ENCODE measurements around the gene TMEM45A.
"Not testable (repeated sequence)": the region's sequence is repeated elsewhere in the genome, so short reads cannot be mapped to it uniquely, and the experiment has no call there.

Gene TMEM45A

DNA sequence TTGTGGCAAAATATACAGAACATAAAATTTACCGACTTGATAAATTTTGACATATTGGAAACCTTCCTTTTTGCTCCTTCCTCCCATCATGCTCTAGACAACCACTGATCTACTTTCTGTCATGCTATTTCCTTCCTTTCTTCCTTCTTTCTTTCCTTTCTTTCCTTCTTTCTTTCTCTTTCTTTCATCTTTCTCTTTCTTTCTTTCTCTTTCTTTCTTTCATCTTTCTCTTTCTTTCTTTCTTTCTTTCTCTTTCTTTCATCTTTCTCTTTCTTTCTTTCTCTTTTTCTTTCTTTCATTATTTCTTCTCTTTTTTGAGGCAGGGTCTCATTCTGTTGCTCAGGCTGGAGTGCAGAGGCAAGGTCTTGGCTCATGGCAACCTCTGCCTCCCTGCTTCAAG lies 8.9 kb upstream of the TMEM45A start:
- H3K36me3 ChIP-seq (ENCODE audit: control insufficient read depth, insufficient read depth, low read length) = no peaks in the 10 kb centered on the region
- H3K4me3 ChIP-seq (ENCODE audit: low read depth, low read length) = no peak overlapping the region
- H3K9ac ChIP-seq (ENCODE audit: low read depth, low read length) = no peak overlapping the region
- peaks cover 9% of the 10 kb centered on the region; the same call in 1 of the 2 replicates for H3K4me1 ChIP-seq (ENCODE audit: control insufficient read depth, insufficient read depth, low read length)
- H3K27ac ChIP-seq (ENCODE audit: low read depth, low read length) = no peak overlapping the region
- no peaks in the 10 kb centered on the region for H3K27me3 ChIP-seq (ENCODE audit: control insufficient read depth, insufficient read depth, low read length)
- H3K9me3 ChIP-seq (ENCODE audit: control insufficient read depth, insufficient read depth, low read length) = no peaks in the 10 kb centered on the region

DNA sequence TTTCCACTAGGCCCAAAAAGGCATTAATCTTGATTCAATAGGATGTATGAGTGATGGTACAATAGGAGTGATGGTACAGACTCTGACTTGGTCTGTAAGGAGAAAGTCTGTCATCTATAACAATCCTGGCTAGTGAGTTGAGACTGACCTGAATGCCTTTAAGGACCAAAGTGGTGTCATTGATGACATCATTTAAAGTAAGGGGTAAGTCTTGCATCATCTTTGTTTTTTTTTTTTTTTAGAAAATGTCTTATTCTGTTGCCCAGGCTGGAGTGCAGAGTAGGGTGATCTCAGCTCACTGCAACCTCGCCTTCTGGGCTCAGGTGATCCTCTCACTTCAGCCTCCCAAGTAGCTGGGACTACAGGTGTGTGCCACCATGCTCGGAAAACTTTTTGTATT lies 5.6 kb upstream of the TMEM45A start:
- Histone ChIP-seq H3K36me3 (ENCODE audit: control insufficient read depth, insufficient read depth, low read length) (no peaks in the 10 kb centered on the region), H3K27ac (ENCODE audit: low read depth, low read length) (no peak overlapping the region), H3K9me3 (ENCODE audit: control insufficient read depth, insufficient read depth, low read length) (no peaks in the 10 kb centered on the region), H3K27me3 (ENCODE audit: control insufficient read depth, insufficient read depth, low read length) (no peaks in the 10 kb centered on the region), H3K4me1 (ENCODE audit: control insufficient read depth, insufficient read depth, low read length) (peaks cover 13% of the 10 kb centered on the region), H3K9ac (ENCODE audit: low read depth, low read length) (no peak overlapping the region), H3K4me3 (ENCODE audit: low read depth, low read length) (no peak overlapping the region)

DNA sequence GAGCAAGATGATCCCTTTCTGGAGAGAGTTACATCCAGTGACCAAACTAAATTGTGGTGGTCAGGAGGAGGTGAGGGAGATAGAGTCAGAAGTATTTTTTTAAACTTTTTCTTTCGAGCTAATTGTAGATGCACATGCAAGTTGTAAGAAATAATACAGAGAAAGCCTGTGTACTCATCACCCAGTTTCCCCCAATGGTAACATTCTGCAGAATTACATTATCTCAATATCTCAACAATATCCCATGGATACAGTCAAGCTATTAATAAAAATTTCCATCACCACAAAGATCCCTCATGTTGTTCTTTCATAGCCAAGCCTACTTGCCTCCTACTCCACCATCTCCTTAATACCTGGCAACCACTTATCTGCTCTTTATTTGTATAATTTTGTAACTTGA lies 3.3 kb upstream of the TMEM45A start:
- H3K4me1 ChIP-seq (ENCODE audit: control insufficient read depth, insufficient read depth, low read length) = peaks cover 14% of the 10 kb centered on the region
- no peaks in the 10 kb centered on the region for H3K27me3 ChIP-seq (ENCODE audit: control insufficient read depth, insufficient read depth, low read length)
- no peak overlapping the region for H3K4me3 ChIP-seq (ENCODE audit: low read depth, low read length)
- H3K36me3 ChIP-seq (ENCODE audit: control insufficient read depth, insufficient read depth, low read length) = no peaks in the 10 kb centered on the region
- no peaks in the 10 kb centered on the region for H3K9me3 ChIP-seq (ENCODE audit: control insufficient read depth, insufficient read depth, low read length)
- H3K9ac ChIP-seq (ENCODE audit: low read depth, low read length) = no peak overlapping the region
- H3K27ac ChIP-seq (ENCODE audit: low read depth, low read length) = no peak overlapping the region

DNA sequence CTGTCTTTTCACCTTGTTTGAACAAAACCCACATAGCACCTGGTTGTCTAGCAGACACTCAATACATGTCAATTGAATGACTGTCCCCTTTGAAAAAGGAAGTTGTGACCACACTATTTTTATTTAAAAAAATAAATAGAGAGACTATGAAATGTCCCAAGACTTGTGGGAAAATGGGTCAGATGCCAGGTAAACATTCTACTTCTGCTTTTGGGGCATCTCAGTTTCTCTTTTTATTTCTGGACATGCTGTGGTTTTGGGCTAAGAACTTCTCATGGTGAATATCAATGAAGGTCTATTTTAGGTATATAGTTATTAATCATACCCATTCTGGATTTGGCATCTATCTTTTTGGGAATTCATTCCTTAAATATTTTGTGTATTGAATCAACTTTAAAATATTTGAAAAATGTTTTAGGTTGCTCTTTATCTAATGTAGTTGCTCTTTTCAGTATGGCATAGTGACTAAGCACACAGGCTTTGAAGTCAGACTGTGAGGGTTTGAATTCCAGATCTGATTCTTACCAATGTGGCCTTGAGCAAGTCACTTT lies 4.4 kb downstream of the TMEM45A start:
- Histone ChIP-seq H3K27ac (ENCODE audit: low read depth, low read length) (no peak overlapping the region), H3K27me3 (ENCODE audit: control insufficient read depth, insufficient read depth, low read length) (no peaks in the 10 kb centered on the region), H3K36me3 (ENCODE audit: control insufficient read depth, insufficient read depth, low read length) (no peaks in the 10 kb centered on the region), H3K4me1 (ENCODE audit: control insufficient read depth, insufficient read depth, low read length) (peaks cover 1% of the 10 kb centered on the region), H3K9ac (ENCODE audit: low read depth, low read length) (no peak overlapping the region), H3K4me3 (ENCODE audit: low read depth, low read length) (no peak overlapping the region), H3K9me3 (ENCODE audit: control insufficient read depth, insufficient read depth, low read length) (no peaks in the 10 kb centered on the region)

DNA sequence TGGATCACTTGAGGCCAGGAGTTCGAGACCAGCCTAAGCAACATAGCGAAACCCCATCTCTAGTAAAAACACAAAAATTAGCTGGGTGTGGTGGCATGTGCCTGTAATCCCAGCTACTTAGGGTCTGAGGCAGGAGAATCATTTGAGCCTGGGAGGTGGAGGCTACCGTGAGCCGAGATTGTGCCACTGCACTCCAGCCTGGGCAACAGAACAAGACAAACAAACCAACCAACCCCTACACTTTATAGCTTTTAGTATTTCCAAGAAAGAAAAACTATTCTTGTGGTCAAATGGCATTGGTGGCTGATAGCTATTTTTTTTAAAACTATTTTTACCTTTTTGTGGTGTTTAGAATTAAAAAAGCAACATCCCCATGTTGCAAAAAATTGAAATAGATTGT lies 7.2 kb downstream of the TMEM45A start:
- H3K4me3 ChIP-seq (ENCODE audit: low read depth, low read length) = no peak overlapping the region
- H3K36me3 ChIP-seq (ENCODE audit: control insufficient read depth, insufficient read depth, low read length) = no peaks in the 10 kb centered on the region
- H3K9ac ChIP-seq (ENCODE audit: low read depth, low read length) = no peak overlapping the region
- no peak overlapping the region for H3K27ac ChIP-seq (ENCODE audit: low read depth, low read length)
- H3K27me3 ChIP-seq (ENCODE audit: control insufficient read depth, insufficient read depth, low read length) = no peaks in the 10 kb centered on the region
- H3K9me3 ChIP-seq (ENCODE audit: control insufficient read depth, insufficient read depth, low read length) = no peaks in the 10 kb centered on the region
- no peaks in the 10 kb centered on the region for H3K4me1 ChIP-seq (ENCODE audit: control insufficient read depth, insufficient read depth, low read length)

DNA sequence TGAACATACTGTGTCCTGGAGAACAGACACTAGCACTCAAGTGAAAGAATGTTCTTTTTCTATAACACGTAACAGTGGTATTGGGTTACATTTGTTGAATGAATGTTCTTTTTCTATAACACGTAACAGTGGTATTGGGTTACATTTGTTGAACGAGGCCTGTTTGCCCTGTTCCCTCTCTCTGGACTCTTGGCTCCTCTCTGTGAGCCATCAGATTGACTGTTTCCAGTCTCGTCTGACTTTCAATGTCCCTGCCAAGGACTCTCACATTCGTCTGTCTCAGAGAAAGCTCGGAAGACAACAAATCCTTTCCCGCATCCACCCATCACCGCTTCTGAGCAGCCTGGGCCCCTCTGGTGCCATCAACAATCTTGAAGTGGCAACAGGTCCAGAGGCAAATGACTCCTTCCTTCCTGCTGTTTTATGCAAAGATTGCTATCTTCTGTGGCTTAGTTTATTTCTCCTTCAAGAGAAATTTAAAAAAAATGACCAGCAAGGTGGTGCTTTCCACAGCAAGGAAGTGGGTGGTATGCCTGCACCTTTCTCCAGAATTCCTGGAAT lies 8.0 kb downstream of the TMEM45A start:
- Histone ChIP-seq H3K27me3 (ENCODE audit: control insufficient read depth, insufficient read depth, low read length) (no peaks in the 10 kb centered on the region), H3K4me1 (ENCODE audit: control insufficient read depth, insufficient read depth, low read length) (no peaks in the 10 kb centered on the region), H3K9me3 (ENCODE audit: control insufficient read depth, insufficient read depth, low read length) (no peaks in the 10 kb centered on the region), H3K36me3 (ENCODE audit: control insufficient read depth, insufficient read depth, low read length) (no peaks in the 10 kb centered on the region), H3K4me3 (ENCODE audit: low read depth, low read length) (no peak overlapping the region), H3K27ac (ENCODE audit: low read depth, low read length) (no peak overlapping the region), H3K9ac (ENCODE audit: low read depth, low read length) (no peak overlapping the region)

DNA sequence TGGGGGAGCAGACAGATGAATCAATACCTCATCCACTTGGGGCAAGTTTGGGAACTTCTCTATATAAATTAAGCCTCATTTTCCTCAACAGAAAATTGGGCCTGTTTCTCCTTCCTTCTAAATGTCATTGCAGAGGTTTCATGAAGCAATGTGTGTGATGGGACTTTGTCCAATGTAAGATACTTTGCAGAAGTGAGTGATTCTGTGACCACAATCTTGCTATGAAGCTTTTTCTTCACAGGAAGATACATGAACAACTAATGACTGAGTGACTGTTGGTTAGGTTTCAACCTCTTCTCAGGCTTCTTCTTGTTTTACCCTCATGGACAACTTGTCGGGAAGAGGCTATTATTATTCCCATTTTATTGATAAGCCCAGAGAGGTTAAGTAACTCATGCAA lies 11.0 kb downstream of the TMEM45A start:
- no peaks in the 10 kb centered on the region for H3K4me1 ChIP-seq (ENCODE audit: control insufficient read depth, insufficient read depth, low read length)
- no peaks in the 10 kb centered on the region for H3K36me3 ChIP-seq (ENCODE audit: control insufficient read depth, insufficient read depth, low read length)
- peaks cover 6% of the 10 kb centered on the region; the same call in 1 of the 2 replicates for H3K9me3 ChIP-seq (ENCODE audit: control insufficient read depth, insufficient read depth, low read length)
- no peak overlapping the region for H3K9ac ChIP-seq (ENCODE audit: low read depth, low read length)
- H3K27me3 ChIP-seq (ENCODE audit: control insufficient read depth, insufficient read depth, low read length) = no peaks in the 10 kb centered on the region
- H3K4me3 ChIP-seq (ENCODE audit: low read depth, low read length) = no peak overlapping the region
- no peak overlapping the region for H3K27ac ChIP-seq (ENCODE audit: low read depth, low read length)

DNA sequence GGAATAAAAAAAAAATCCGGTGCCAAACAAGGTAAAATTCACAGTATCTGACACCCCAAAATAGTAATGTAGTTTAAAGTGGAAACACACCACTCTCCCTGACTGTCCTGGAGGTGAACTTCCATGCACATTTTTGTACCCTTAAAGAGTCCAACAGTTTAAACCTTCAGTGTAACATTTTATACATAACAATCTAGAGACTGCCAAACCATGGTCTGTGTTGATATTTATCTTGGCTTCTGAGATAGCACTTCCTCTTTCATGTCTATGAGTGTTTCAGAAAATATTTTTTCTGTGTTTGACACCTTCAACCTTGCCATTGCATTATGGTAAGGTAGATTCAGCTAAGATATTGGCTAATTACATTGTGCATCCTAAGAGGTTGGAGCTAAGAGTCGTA lies 13.9 kb downstream of the TMEM45A start:
- no peak overlapping the region for H3K27ac ChIP-seq (ENCODE audit: low read depth, low read length)
- H3K4me1 ChIP-seq (ENCODE audit: control insufficient read depth, insufficient read depth, low read length) = no peaks in the 10 kb centered on the region
- H3K36me3 ChIP-seq (ENCODE audit: control insufficient read depth, insufficient read depth, low read length) = no peaks in the 10 kb centered on the region
- H3K27me3 ChIP-seq (ENCODE audit: control insufficient read depth, insufficient read depth, low read length) = no peaks in the 10 kb centered on the region
- H3K9me3 ChIP-seq (ENCODE audit: control insufficient read depth, insufficient read depth, low read length) = peaks cover 11% of the 10 kb centered on the region
- H3K9ac ChIP-seq (ENCODE audit: low read depth, low read length) = no peak overlapping the region
- H3K4me3 ChIP-seq (ENCODE audit: low read depth, low read length) = no peak overlapping the region

DNA sequence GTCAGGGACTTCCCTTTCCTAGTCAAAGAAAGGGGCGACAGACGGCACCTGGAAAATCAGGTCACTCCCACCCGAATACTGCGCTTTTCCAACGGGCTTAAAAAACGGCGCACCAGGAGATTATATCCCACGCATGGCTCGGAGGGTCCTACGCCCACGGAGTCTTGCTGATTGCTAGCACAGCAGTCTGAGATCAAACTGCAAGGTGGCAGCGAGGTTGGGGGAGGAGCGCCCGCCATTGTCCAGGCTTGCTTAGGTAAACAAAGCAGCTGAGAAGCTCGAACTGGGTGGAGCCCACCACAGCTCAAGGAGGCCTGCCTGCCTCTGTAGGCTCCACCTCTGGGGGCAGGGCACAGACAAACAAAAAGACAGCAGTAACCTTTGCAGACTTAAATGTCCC lies 17.4 kb downstream of the TMEM45A start:
- H3K4me1 ChIP-seq (ENCODE audit: control insufficient read depth, insufficient read depth, low read length); H3K27me3 ChIP-seq (ENCODE audit: control insufficient read depth, insufficient read depth, low read length); H3K36me3 ChIP-seq (ENCODE audit: control insufficient read depth, insufficient read depth, low read length): not testable (repeated sequence)

DNA sequence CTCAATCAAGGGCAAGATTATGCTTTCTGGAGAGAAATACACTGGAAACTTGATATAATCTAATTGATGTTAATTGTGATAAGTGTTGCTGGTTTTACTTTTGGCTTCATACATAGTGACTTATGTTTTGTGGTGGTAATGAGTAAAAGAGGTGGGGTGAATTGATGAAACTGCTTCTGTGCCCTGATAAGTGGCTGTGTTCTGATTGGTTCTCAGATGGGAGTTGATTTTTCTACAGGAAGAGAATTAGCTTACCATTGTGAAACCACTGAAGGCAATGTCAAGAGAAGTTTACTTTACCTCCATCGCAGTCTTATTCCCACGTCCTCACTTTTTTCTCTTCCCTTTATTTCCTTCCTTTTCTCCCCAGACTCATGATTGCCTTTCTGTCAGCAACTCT lies 23.8 kb downstream of the TMEM45A start:
- Histone ChIP-seq H3K27me3 (ENCODE audit: control insufficient read depth, insufficient read depth, low read length) (no peaks in the 10 kb centered on the region), H3K36me3 (ENCODE audit: control insufficient read depth, insufficient read depth, low read length) (no peaks in the 10 kb centered on the region), H3K9ac (ENCODE audit: low read depth, low read length) (no peak overlapping the region), H3K27ac (ENCODE audit: low read depth, low read length) (no peak overlapping the region), H3K4me1 (ENCODE audit: control insufficient read depth, insufficient read depth, low read length) (no peaks in the 10 kb centered on the region), H3K9me3 (ENCODE audit: control insufficient read depth, insufficient read depth, low read length) (no peaks in the 10 kb centered on the region), H3K4me3 (ENCODE audit: low read depth, low read length) (no peak overlapping the region)

More for the DNA sequence above, 17.4 kb downstream of the TMEM45A start:
- not testable (repeated sequence) for H3K27ac ChIP-seq (ENCODE audit: low read depth, low read length); H3K9ac ChIP-seq (ENCODE audit: low read depth, low read length); H3K4me3 ChIP-seq (ENCODE audit: low read depth, low read length)
- peaks cover 11% of the 10 kb centered on the region for H3K9me3 ChIP-seq (ENCODE audit: control insufficient read depth, insufficient read depth, low read length)

DNA sequence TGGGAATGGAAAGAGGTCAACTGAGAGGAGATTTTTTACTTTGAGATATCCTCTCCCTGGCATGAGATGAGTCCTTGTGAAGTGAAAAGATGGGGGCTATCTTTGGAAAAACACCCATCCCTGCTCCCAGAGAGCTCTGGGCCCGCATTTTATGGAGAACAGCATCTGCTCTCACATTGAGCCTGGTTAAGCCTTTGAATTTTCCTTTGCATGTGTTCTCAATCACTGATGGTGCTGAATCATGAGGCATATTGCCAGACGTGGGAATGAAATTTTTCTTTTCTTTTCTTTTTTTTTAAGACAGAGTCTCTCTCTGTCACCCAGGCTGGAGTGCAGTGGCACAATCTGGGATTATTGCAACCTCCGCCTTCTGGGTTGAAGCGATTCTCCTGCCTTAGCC lies 24.4 kb downstream of the TMEM45A start:
- Histone ChIP-seq H3K27me3 (ENCODE audit: control insufficient read depth, insufficient read depth, low read length) (no peaks in the 10 kb centered on the region), H3K4me3 (ENCODE audit: low read depth, low read length) (no peak overlapping the region), H3K9me3 (ENCODE audit: control insufficient read depth, insufficient read depth, low read length) (no peaks in the 10 kb centered on the region), H3K9ac (ENCODE audit: low read depth, low read length) (no peak overlapping the region), H3K36me3 (ENCODE audit: control insufficient read depth, insufficient read depth, low read length) (no peaks in the 10 kb centered on the region), H3K4me1 (ENCODE audit: control insufficient read depth, insufficient read depth, low read length) (no peaks in the 10 kb centered on the region), H3K27ac (ENCODE audit: low read depth, low read length) (no peak overlapping the region)

Data from HUES48 (cell line).